Vagina (tissue), 2 donors: Measurements from ENCODE around the gene TST. TPM values are rescaled to one million over a fixed set of nuclear protein-coding genes. Genes with fewer than 3 reads are reported as not detected.

Experiments
- DNase-seq, 2 donors: peaks; one replicate each; pipeline ENCODE4 v3.0.0-alpha.2; 2017; ENCODE audit errors: extremely low spot score in 2 of 2
- H3K27ac ChIP-seq: fragments of 200-600 bp; sonication (generic); one replicate; pipeline ENCODE4 v1.5.1; 2019
- H3K27me3 ChIP-seq: fragments of 200-600 bp; sonication (generic); one replicate; pipeline ENCODE4 v1.5.1; 2019
- H3K36me3 ChIP-seq, 2 donors: fragments of 200-600 bp; sonication (generic); one replicate each; pipeline ENCODE4 v1.5.1; 2017 to 2019
- H3K4me1 ChIP-seq: fragments of 200-600 bp; sonication (generic); one replicate; pipeline ENCODE4 v1.5.1; 2019
- H3K4me3 ChIP-seq, 2 donors: fragments of 200-600 bp; sonication (generic); 1 replicate in 1 of 2; 2 replicates in 1 of 2; pipeline ENCODE4 v1.5.1; 2016 to 2019
- H3K9me3 ChIP-seq: fragments of 200-600 bp; sonication (generic); one replicate; pipeline ENCODE4 v1.5.1; 2019
- POLR2A ChIP-seq, 2 donors: fragments of 450-650 bp; IDR thresholded peaks; one replicate each; pipeline ENCODE4 v1.6.1; 2017; ENCODE audit warnings: antibody characterized with exemption in 2 of 2, mild to moderate bottlenecking in 2 of 2, moderate library complexity in 2 of 2
- POLR2AphosphoS5 ChIP-seq, 2 donors: sonication (generic); formaldehyde crosslinking; IDR thresholded peaks; one replicate each; pipeline ENCODE4 v1.9.0; 2017; ENCODE audit warnings: antibody characterized with exemption in 2 of 2, mild to moderate bottlenecking in 2 of 2, low read depth in 1 of 2; ENCODE audit not compliant: insufficient read depth in 1 of 2
- intact Hi-C: fragments of 100-400 bp; cut with DNase I; formaldehyde crosslinking; loops from one replicate; pipeline ENCODE4 v1.15.1; 2023
- total RNA-seq: library from RNA; depleted of rRNA; stranded (reverse); fragments of >200 nt; gene quantifications from one replicate; pipeline ENCODE4 v1.2.3, GENCODE V29; 2016
- TF ChIP-seq, protein P1 (sequence below), 3 experiments: fragments of 450-650 bp in 2 of 3; fragments of 200-600 bp in 1 of 3; sonication (generic) in 1 of 3; IDR thresholded peaks; one replicate each; pipeline ENCODE4 v1.5.1; 2017 to 2019; ENCODE audit warnings: antibody characterized with exemption in 3 of 3, mild to moderate bottlenecking in 2 of 3, moderate library complexity in 2 of 3

Gene TST
- total RNA-seq, 1 donor from 2014 or later, result 50.8 TPM

DNA sequence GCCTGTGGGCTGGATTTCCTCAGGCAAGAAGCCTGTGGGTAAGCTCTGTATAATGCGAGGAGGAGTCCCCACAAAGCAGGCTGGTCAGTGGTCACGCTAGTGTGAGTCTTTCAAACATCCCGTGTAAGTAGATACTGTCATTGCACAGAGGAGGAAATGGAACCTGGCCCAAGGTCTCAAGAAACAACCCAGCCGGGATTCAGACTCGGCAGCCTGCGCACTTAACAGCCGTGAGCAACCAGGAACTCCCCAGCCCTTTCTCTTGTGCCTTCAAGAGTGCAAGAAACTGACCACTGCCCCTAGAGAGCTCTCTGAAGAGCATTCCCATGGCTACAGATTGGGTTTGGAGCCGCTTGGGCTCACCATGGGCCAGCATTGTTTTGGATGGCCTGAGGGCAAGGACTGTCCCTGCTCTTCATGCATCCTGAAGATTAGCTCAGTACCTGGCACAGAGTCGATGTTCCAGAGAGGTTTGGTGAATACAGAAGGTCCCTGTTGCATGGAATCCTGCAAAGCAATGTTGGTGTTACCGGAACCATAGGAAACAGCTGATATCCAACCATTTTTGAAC, 6.3 kb upstream of the TST start:
- DNase-seq, result no peak
- Histone ChIP-seq H3K27me3 (no peaks in the 10 kb centered on the region), H3K27ac (no peak overlapping the region), H3K9me3 (no peaks in the 10 kb centered on the region), H3K36me3 (peaks cover 0 to 46% of the 10 kb centered on the region in 2 donors), H3K4me1 (peaks cover 31% of the 10 kb centered on the region), H3K4me3 (no peak overlapping the region)
- intact Hi-C loops, result no loop called here
- no peak for TF ChIP-seq POLR2AphosphoS5 (IDR thresholded peaks at IDR 0.05; ENCODE audit: insufficient read depth in 1 of 2, low read depth in 1 of 2)
- TF ChIP-seq, protein P1, sequence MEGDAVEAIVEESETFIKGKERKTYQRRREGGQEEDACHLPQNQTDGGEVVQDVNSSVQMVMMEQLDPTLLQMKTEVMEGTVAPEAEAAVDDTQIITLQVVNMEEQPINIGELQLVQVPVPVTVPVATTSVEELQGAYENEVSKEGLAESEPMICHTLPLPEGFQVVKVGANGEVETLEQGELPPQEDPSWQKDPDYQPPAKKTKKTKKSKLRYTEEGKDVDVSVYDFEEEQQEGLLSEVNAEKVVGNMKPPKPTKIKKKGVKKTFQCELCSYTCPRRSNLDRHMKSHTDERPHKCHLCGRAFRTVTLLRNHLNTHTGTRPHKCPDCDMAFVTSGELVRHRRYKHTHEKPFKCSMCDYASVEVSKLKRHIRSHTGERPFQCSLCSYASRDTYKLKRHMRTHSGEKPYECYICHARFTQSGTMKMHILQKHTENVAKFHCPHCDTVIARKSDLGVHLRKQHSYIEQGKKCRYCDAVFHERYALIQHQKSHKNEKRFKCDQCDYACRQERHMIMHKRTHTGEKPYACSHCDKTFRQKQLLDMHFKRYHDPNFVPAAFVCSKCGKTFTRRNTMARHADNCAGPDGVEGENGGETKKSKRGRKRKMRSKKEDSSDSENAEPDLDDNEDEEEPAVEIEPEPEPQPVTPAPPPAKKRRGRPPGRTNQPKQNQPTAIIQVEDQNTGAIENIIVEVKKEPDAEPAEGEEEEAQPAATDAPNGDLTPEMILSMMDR (IDR thresholded peaks at IDR 0.05), result no peak
- TF ChIP-seq POLR2A (IDR thresholded peaks at IDR 0.05), result no peak

GRCh38 chr22:37024339-37025157, 5.3 kb upstream of the TST start:
- H3K9me3 ChIP-seq, result no peaks in the 10 kb centered on the region
- H3K4me1 ChIP-seq, result peaks cover 35% of the 10 kb centered on the region
- no peak overlapping the region for H3K27ac ChIP-seq
- no peak for DNase-seq
- H3K36me3 ChIP-seq, result peaks cover 0 to 40% of the 10 kb centered on the region in 2 donors
- no peaks in the 10 kb centered on the region for H3K27me3 ChIP-seq
- H3K4me3 ChIP-seq, result no peak overlapping the region
- TF ChIP-seq, protein P1 (IDR thresholded peaks at IDR 0.05), result no peak
- TF ChIP-seq POLR2AphosphoS5 (IDR thresholded peaks at IDR 0.05; ENCODE audit: insufficient read depth in 1 of 2, low read depth in 1 of 2), result no peak
- TF ChIP-seq POLR2A (IDR thresholded peaks at IDR 0.05), result no peak
- intact Hi-C loops, result no loop called here

- H3K9me3 ChIP-seq, result no peaks in the 10 kb centered on the region
- DNase-seq, result no peak
- no peak overlapping the region for H3K27ac ChIP-seq
- peaks cover 35% of the 10 kb centered on the region for H3K4me1 ChIP-seq
- peaks cover 0 to 34% of the 10 kb centered on the region in 2 donors for H3K36me3 ChIP-seq
- H3K4me3 ChIP-seq, result no peak overlapping the region
- intact Hi-C loops, result no loop called here
- TF ChIP-seq, protein P1 (IDR thresholded peaks at IDR 0.05), result no peak
- no peak for TF ChIP-seq POLR2AphosphoS5 (IDR thresholded peaks at IDR 0.05; ENCODE audit: insufficient read depth in 1 of 2, low read depth in 1 of 2)
- H3K27me3 ChIP-seq, result no peaks in the 10 kb centered on the region
These were observed 4.6 kb upstream of the TST start for GRCh38 chr22:37023743-37024338.

- intact Hi-C loops, result no loop called here
- no peak for DNase-seq
- H3K36me3 ChIP-seq, result peaks cover 0 to 33% of the 10 kb centered on the region in 2 donors
- TF ChIP-seq POLR2A (IDR thresholded peaks at IDR 0.05), result no peak
- no peak for TF ChIP-seq POLR2AphosphoS5 (IDR thresholded peaks at IDR 0.05; ENCODE audit: insufficient read depth in 1 of 2, low read depth in 1 of 2)
- TF ChIP-seq, protein P1 (IDR thresholded peaks at IDR 0.05), result no peak
- no peak overlapping the region for H3K4me3 ChIP-seq
- H3K27ac ChIP-seq, result no peak overlapping the region
- no peaks in the 10 kb centered on the region for H3K9me3 ChIP-seq
- no peaks in the 10 kb centered on the region for H3K27me3 ChIP-seq
- peaks cover 46% of the 10 kb centered on the region for H3K4me1 ChIP-seq
These were observed 3.5 kb upstream of the TST start for GRCh38 chr22:37022483-37023337.
